ENCODE results near the gene USP24. TPM values are rescaled to one million over a fixed set of nuclear protein-coding genes. Genes with fewer than 3 reads are reported as not detected.

USP24 gene
- total and polyA plus RNA-seq, 3 donors from 2014 or later: 20.2 to 50.9 (median 50.3) TPM

DNA sequence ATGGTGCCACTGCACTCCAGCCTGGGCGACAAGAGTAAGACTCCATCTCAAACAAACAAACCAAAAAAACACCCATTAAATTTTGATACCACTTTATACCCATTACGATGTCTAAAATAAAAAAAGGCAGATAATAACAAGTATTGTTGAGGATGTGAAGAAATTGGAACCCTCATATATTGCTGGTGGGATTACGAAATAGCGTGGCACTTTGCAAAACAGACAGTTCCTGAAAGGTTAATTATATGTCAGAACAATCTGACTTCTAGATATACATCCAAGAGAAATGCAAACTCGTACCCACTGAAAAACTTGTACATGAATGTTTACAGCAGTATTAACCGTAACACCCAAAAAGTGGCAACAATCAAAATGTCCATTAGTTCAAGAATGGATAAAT, 70.3 kb downstream of the USP24 start:
- 96 to 97% methylated on average over 6 of the region's 6 CpGs for WGBS, 2 donors

GRCh38 chr1:55143684-55144083, 71.5 kb downstream of the USP24 start:
- no peak for DNase-seq
- Histone ChIP-seq H3K4me1 (no peaks in the 10 kb centered on the region), H3K9me3 (no peaks in the 10 kb centered on the region), H3K36me3 (ENCODE audit: low read depth, missing control alignments) (no peaks in the 10 kb centered on the region), H3K4me3 (no peak overlapping the region), H3K27me3 (no peaks in the 10 kb centered on the region), H3K27ac (no peak overlapping the region)
- intact Hi-C loops (cut with DNase I; ENCODE audit: low total_unique reads): loop anchor here (5.0 kb wide), 1 partner anchor 134 kb away; no protein-coding TSS in a partner anchor
- TF ChIP-seq, protein P1, sequence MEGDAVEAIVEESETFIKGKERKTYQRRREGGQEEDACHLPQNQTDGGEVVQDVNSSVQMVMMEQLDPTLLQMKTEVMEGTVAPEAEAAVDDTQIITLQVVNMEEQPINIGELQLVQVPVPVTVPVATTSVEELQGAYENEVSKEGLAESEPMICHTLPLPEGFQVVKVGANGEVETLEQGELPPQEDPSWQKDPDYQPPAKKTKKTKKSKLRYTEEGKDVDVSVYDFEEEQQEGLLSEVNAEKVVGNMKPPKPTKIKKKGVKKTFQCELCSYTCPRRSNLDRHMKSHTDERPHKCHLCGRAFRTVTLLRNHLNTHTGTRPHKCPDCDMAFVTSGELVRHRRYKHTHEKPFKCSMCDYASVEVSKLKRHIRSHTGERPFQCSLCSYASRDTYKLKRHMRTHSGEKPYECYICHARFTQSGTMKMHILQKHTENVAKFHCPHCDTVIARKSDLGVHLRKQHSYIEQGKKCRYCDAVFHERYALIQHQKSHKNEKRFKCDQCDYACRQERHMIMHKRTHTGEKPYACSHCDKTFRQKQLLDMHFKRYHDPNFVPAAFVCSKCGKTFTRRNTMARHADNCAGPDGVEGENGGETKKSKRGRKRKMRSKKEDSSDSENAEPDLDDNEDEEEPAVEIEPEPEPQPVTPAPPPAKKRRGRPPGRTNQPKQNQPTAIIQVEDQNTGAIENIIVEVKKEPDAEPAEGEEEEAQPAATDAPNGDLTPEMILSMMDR (IDR thresholded peaks at IDR 0.05): peak in 1 of 3 experiments; percentile 12
- no peak for TF ChIP-seq POLR2A (IDR thresholded peaks at IDR 0.05)
- 87 to 90% methylated on average over 3 of the region's 3 CpGs for WGBS, 2 donors

More for the DNA sequence above, 70.3 kb downstream of the USP24 start:
- intact Hi-C loops (cut with DNase I; ENCODE audit: low total_unique reads): loop anchor here (5.0 kb wide), 1 partner anchor 132 kb away; no protein-coding TSS in a partner anchor
- Histone ChIP-seq H3K36me3 (ENCODE audit: low read depth, missing control alignments) (no peaks in the 10 kb centered on the region), H3K4me3 (no peak overlapping the region), H3K27ac (no peak overlapping the region), H3K9me3 (no peaks in the 10 kb centered on the region), H3K4me1 (no peaks in the 10 kb centered on the region), H3K27me3 (no peaks in the 10 kb centered on the region)
- no peak for TF ChIP-seq POLR2A (IDR thresholded peaks at IDR 0.05)
- TF ChIP-seq, protein P1 (IDR thresholded peaks at IDR 0.05): no peak
- DNase-seq: no peak

DNA sequence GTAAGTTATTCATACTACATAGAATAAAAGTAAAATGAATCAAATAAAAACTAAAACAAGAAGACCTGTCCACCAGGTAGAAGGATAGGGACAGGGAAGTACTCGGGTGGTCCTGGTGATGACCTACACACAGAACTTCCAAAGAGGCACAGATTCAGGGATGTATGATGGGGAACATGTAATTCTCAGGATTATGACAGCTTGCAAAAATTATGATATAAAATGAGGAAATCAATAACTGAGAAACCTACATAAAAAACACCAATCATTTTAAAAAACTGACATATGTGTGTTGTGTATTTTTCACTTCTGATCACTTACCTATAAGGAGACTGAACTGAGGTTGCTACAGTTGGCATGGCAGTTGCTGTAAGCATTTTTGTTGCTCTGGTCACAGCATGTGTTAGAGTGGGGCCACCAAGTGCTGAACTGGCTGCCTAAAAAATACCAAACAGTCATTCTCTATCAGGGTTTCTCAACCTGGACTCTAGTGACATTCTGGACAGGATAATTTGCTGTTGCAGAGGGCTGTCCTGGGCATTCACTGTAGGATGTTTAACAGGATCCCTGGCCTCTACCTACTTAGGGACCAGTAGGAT, 73.8 kb downstream of the USP24 start:
- TF ChIP-seq POLR2A (IDR thresholded peaks at IDR 0.05): no peak
- TF ChIP-seq, protein P1 (IDR thresholded peaks at IDR 0.05): no peak
- H3K36me3 ChIP-seq (ENCODE audit: low read depth, missing control alignments): no peaks in the 10 kb centered on the region
- H3K4me3 ChIP-seq: no peak overlapping the region
- DNase-seq: no peak
- no peaks in the 10 kb centered on the region for H3K9me3 ChIP-seq
- 82 to 92% methylated on average over 1 of the region's 1 CpG for WGBS, 2 donors
- H3K4me1 ChIP-seq: no peaks in the 10 kb centered on the region
- intact Hi-C loops (cut with DNase I; ENCODE audit: low total_unique reads): loop anchor here (5.0 kb wide), 1 partner anchor 136 kb away; no protein-coding TSS in a partner anchor
- H3K27me3 ChIP-seq: no peaks in the 10 kb centered on the region
- no peak overlapping the region for H3K27ac ChIP-seq

DNA sequence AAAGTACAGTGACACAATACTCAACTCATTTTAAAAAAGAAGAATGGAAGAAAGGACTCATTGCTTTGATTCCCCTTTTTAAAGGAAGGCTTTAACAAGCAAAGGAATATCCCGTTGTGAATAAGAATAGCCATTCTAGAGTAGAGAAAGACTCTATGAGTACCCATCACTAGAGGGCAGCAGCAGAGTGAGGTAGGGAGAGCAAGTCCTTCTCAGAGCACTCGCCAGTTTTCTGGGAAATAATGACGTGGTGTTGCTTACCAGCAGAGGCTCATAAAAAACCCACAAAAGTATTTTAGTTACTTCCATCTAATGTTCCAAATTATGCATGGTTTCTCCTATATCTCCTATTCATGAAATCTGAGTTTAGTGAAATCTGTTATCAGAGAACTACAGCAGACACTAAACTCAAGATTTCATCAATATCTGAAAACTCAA, 74.6 kb downstream of the USP24 start:
- no peaks in the 10 kb centered on the region for H3K4me1 ChIP-seq
- H3K27ac ChIP-seq: no peak overlapping the region
- H3K9me3 ChIP-seq: no peaks in the 10 kb centered on the region
- intact Hi-C loops (cut with DNase I; ENCODE audit: low total_unique reads): loop anchor here (5.0 kb wide), 1 partner anchor 137 kb away; no protein-coding TSS in a partner anchor
- H3K36me3 ChIP-seq (ENCODE audit: low read depth, missing control alignments): no peaks in the 10 kb centered on the region
- H3K27me3 ChIP-seq: no peaks in the 10 kb centered on the region
- TF ChIP-seq, protein P1 (IDR thresholded peaks at IDR 0.05): peak; percentile 52 to 72 (median 64)
- TF ChIP-seq POLR2A (IDR thresholded peaks at IDR 0.05): no peak
- DNase-seq: peak; percentile 82
- no peak overlapping the region for H3K4me3 ChIP-seq
- WGBS, 2 donors: 25 to 30% methylated on average over 3 of the region's 3 CpGs

GRCh38 chr1:55140137-55140536, 75.0 kb downstream of the USP24 start:
- DNase-seq: no peak
- TF ChIP-seq, protein P1 (IDR thresholded peaks at IDR 0.05): no peak
- no peak for TF ChIP-seq POLR2A (IDR thresholded peaks at IDR 0.05)
- H3K27ac ChIP-seq: no peak overlapping the region
- no peak overlapping the region for H3K4me3 ChIP-seq
- WGBS, 2 donors: 88 to 91% methylated on average over 2 of the region's 2 CpGs
- H3K27me3 ChIP-seq: no peaks in the 10 kb centered on the region
- H3K36me3 ChIP-seq (ENCODE audit: low read depth, missing control alignments): no peaks in the 10 kb centered on the region
- intact Hi-C loops (cut with DNase I; ENCODE audit: low total_unique reads): loop anchor here (5.0 kb wide), 1 partner anchor 137 kb away; no protein-coding TSS in a partner anchor
- H3K4me1 ChIP-seq: no peaks in the 10 kb centered on the region
- no peaks in the 10 kb centered on the region for H3K9me3 ChIP-seq
